GM18502 (cell line): ENCODE results near the gene SUPT6H.
"Not testable (repeated sequence)": the region's sequence is repeated elsewhere in the genome, so short reads cannot be mapped to it uniquely, and the experiment has no call there.

Experiments used
- ATAC-seq: cut with Tn5 transposase; IDR thresholded peaks from one replicate; pipeline ENCODE4 v1.9.1; 2021; ENCODE audit warnings: mild to moderate bottlenecking; ENCODE audit not compliant: unreplicated experiment, poor library complexity

Gene SUPT6H

DNA sequence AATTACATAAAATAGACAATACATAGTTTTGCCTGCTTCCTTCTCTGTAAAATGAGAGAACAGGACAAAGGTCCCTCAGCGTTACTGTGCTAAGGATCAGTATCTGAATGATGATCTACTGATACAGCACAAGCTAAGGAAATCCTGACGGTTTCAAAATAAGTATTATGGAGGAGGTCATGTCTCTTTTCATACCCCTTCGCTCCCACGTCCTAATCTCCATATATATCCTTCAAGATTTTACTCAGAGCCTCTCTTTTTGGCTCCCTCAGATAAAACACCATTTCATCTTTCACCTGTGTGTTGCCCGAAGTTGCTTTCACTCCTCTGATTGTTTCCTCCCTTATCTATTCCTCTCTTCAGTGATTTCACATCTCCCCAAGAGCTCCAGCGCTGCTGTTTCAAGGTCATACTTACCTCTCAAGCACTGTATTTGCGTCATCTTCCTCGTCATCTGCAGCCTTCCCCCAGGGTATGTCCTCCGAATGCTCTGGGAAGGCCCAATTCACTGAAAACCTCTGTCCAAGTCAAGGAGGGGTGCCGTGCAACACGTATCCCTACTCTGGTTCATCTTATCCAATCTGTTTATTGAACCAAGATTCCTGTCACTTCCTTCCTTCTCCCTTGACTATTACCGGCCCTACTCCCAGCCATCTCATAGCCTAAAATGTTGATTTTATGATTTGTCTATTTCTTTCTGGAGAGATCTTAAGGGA, 15.8 kb upstream of the SUPT6H start:
- ATAC-seq: no peak

DNA sequence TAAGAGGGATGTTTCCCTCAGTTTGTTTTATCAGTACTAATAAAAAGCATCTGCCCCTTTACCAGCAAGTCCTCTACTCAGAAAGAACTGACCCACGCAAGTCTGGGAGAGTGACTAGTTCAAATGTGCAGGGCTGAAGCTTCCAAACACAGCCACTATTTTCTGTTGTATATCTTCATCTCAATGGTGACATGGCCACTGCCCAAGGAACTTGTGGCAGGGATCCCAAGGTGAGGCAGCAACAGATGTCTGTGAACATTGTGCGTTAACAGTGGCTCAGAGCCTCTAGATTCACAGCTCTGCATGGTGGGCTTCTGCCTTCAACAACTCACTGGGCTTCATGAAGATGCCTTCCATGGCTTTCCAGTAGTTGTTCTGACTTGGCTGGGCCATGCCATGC, 13.3 kb upstream of the SUPT6H start:
- ATAC-seq: no peak

DNA sequence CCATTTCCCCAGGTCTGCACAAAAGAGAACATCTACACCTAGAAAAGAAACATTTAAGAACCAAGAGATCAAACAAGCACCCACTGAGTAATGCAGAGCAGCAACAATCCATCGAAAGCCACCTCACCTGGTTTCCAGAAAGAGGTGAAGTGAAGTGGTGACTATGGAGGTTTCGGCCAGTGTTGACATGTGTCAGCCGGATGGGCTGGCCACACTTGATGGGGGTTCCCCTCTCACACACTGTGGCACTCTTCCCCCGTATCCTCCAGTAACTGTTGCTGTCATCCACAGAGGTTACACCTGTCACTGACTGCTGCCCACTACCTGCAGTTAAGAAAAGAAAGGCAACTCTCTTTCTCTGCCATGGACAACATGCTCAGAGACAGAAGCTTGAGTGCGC, 6.8 kb upstream of the SUPT6H start:
- no peak for ATAC-seq

DNA sequence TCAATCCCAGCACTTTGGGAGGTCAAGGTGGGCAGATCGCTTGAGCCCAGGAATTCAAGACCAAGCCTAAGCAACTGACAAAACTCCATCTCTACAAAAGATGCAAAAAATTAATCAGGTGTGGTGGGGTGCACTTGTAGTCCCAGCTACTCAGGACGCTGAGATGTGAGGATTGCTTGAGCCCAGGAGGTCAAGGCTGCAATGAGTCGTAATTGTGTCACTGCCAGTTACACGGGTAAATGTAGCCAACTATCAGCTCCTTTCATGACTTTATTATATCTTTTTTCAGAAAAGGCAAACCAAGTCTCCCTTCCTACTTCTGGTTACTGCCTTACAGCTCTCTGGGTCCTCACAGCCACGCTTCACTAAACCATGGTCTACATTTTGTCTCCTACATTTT, 4.2 kb upstream of the SUPT6H start:
- no peak for ATAC-seq

DNA sequence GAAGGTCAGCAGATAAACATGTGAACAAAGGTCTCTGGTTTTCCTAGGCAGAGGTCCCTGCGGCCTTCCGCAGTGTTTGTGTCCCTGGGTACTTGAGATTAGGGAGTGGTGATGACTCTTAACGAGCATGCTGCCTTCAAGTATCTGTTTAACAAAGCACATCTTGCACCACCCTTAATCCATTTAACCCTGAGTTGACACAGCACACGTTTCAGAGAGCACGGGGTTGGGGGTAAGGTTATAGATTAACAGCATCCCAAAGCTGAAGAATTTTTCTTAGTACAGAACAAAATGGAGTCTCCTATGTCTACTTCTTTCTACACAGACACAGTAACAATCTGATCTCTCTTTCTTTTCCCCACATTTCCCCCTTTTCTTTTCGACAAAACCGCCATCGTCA, 3.7 kb upstream of the SUPT6H start:
- ATAC-seq: not testable (repeated sequence)

DNA sequence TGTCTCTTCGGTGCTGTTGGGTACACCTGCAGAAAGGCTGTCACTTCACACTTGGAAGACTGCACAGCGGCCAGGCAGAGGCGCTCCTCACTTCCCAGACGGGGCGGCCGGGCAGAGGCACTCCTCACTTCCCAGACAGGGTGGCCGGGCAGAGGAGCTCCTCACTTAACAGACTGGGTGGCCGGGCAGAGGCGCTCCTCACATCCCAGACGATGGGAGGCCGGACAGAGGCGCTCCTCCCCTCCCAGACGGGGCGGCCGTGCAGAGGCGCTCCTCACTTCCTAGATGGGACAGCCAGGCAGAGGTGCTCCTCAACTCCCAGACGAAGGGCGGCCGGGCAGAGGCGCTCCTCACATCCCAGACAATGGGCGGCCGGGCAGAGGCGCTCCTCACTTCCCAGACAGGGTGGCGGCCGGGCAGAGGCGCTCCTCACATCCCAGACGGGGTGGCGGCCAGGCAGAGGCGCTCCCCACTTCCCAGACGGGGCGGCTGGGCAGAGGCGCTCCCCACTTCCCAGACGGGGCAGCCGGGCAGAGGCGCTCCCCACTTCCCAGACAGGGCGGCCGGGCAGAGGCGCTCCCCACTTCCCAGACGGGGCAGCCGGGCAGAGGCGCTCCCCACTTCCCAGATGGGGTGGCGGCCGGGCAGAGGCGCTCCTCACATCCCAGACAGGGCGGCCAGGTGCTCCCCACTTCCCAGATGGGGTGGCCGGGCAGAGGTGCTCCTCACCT, 3.1 kb upstream of the SUPT6H start:
- not testable (repeated sequence) for ATAC-seq

DNA sequence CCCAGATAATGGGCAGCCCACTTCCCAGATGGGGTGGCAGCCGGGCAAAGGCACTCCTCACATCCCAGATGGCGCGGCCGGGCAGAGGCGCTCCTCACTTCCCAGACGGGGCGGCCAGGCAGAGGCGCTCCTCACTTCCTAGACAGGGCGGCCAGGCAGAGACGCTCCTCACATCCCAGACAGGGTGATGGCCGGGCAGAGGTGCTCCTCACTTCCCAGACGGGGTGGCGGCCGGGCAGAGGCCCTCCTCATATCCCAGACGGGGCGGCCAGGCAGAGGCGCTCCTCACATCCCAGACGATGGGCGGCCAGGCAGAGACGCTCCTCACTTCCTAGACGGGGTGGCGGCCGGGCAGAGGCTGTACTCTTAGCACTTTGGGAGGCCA, 2.5 kb upstream of the SUPT6H start:
- not testable (repeated sequence) for ATAC-seq

DNA sequence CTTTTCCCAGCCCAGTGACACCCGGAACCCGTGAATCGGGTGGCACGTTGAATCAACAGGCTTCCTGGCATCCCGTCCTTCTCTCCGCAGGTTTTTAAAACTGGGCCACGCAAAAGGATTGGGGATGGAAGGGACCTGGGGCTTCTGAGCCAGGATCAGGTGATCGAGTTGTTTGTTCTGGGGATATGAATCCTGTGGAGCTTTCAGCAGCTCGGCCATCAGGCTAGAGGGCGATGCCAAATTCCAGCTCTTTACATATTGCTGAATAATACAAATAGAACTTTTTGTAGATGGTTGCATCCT, 473 bp downstream of the SUPT6H start:
- no peak for ATAC-seq

DNA sequence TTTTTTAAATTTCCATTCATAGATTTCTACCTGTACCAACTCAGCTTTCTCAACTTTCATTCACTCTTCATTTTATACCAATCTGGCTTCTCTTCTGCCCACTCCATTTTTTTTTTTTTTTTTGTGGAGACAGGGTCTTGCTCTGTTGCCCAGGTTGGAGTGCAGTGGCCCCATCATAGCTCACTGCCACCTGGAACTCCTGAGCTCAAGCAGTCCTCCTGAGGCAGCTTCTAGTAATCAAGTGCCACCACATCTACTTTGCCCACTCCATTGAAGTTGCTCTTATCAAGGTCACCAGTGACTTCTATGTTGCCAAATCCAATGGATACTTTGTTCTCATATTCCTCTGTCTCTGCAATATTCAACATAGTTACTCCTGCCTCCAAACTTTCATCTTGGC, 1.7 kb downstream of the SUPT6H start:
- no peak for ATAC-seq

DNA sequence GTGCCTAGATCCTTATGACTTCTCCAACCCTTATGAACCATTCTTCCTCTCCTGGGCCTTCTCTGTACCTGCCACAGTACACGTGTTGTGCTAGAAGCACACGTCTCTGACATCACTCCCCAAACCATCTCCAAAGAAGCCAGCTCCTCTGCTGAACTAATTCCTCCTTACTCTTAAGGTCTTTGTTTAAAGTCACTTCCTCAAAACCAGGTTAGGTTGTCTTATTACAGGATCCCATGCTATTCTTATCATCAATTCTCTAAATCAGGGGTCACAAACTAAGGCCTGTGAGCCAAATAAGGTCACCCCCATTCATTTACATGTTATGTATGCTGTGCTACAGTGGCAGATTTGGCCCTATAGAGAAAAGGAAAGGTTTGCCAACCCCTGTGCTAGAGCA, 4.0 kb downstream of the SUPT6H start:
- no peak for ATAC-seq

DNA sequence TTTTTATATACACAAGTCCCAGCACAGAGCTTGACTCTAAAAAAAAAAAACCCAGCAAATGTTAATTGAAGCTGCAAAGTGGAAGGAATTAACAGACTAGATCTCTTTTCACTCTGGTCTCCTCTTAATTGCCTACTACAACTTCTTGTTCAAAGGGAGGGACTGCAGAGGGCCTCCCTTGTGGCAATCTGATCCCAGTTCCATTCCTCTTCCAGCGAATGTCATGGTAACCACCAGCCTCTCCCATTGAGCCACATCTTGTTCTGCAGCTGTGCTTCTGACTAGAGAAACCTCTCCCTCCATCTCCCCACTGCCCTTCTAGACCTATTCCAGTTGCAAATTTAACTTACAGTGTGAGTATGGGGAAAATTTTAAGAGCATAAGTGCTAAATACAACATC, 5.9 kb downstream of the SUPT6H start:
- ATAC-seq: no peak

DNA sequence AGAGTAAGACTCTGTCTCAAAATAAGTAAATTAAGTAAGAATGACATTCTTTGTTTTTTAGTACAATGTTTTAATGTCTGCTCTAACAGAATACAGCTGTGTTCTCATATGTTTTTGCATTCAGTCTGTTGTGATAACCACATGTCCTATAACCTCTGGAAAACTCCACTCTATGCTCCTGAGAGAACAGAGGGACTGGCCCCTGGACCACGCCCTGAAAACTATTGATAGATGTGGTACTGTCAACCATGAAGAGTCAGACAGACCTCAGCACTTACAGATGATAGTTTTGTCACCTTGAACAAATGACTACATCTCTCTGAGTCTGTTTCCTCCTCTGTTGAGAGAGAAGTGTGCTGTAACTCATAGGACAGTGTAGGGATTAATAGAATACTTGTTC, 7.9 kb downstream of the SUPT6H start:
- ATAC-seq: no peak

DNA sequence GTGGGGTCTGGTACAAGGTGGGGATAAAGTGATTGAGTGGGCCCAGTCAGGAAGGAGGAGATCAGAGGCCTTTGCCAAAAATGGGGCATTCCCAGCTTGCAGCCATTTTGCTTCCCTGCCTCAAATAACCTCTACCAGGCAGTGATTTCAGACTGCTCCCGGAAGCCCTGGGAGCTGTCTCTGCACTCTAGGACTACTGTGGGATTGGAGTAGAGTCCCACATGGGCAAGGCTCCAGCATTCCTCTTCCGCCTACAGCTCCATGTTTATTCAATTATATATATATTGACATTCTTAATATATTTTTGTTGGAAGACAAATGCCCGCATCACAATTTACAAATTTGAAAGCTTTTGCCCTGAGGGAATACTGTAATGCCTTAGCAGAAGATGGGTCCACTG, 13.5 kb downstream of the SUPT6H start:
- ATAC-seq: no peak

DNA sequence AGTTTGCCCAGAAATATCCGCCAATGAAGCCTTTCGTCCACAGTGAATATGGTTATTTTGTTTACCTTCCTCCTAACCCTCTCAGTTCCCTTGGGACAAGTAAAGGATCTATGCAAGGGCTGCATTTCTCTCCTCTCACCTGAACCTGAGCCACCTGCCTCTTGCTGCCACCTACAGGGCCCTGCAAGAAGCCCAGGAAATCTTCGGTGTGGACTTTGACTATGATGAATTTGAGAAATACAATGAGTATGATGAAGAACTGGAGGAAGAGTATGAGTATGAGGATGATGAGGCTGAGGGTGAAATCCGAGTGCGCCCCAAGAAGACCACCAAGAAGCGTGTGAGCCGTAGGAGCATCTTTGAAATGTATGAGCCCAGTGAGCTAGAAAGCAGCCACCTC, 14.0 kb downstream of the SUPT6H start:
- no peak for ATAC-seq

DNA sequence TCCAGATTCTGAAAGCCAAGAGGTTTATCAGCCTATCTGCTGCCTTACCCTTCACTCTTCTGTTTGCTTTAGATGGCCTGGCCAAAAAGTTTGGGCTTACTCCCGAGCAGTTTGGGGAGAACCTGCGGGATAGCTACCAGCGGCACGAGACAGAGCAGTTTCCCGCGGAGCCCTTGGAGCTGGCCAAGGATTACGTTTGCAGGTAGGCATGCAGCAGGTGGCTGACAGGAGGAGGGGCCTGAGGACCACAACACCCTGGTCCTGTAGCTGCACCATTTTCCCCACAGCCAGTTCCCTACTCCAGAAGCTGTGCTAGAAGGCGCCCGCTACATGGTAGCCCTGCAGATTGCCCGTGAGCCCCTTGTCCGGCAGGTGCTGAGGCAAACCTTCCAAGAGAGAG, 20.6 kb downstream of the SUPT6H start:
- no peak for ATAC-seq

DNA sequence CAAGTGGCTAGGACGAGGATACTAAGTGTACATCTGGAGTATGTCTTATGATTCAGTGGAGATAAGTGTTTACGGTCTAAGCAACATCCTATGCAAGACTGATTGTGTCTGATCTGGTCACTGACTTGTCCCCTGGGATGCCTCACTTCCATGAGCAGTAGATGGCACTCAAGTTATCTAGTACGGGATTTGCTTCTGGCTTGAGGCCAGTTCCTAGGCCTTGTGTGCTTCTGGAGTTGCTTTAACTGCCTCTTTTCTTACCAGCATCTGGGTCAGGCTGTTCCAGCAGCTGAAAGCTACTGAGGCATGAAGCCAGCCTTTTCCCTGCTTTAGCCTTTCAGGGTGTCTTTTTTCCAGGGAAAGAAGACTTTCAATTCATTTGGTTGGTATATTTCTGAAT, 23.0 kb downstream of the SUPT6H start:
- no peak for ATAC-seq

DNA sequence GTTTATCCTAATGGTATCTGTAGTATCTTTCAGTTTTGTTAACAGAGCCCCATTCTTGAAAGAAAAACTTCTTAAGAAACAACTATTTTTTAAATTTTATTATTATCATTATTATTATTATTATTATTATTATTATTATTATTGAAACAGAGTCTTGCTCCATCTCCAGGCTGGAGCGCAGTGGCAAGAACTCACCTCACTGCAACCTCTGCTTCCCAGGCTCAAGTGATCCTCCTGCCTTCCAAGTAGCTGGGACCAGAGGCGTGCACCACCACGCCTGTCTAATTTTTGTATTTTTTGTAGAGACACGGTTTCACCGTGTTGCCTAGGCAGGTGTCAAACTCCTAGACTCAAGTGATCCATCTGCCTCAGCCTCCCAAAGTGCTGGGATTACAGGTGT, 23.4 kb downstream of the SUPT6H start:
- ATAC-seq: no peak

DNA sequence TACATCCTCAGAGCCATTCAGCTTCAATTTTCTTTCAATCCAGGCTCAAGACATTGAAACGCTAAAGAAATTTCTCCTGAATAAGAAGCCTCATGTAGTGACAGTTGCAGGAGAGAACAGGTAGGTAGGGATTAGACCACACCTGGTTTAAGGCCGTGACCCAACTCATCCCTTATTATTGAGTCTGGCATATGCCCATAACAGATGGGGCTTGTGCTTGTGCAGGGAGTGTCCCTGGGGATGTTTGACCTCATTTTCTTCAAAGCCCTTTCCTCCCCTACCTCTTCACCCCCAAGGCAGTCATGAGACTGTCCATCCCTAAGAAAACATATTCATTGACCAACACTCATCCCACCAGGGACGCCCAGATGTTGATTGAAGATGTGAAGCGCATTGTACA, 24.3 kb downstream of the SUPT6H start:
- no peak for ATAC-seq

DNA sequence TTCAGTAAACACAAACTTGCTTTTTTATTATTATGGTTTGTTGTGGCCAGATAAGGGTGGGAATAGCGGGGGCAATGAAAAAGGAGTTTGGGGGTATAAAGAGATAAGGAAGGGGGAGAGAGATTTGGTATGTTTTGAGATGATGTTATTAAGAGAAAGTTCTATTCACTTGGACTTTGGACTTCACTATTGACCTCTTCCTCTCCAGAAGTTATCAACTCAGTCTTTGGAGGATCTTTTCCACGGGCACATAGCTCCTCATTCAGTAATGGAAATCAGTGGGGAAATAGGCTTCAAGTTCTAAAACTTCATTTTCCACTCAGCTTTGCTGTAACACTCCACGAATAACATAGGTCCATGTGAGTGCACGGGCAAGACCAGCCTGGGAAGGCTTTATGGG, 26.5 kb downstream of the SUPT6H start:
- ATAC-seq: no peak

DNA sequence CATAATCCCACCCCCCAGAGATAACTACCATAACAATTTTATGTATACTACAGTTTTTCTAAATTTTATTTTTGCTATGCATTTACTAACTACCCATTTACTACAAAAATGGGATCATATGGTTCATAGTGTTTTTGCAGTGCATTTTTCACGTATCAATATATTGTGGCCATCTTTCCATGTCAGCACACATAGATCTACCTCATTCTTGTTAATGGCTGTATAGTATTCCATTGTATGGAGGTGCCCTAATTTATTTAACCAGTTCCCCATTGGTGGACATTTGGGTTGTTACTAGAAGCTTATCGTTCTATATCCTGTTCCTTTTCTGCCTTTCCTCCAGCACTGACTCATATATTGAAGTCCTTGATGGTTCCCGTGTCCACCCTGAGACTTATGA, 27.0 kb downstream of the SUPT6H start:
- no peak for ATAC-seq

DNA sequence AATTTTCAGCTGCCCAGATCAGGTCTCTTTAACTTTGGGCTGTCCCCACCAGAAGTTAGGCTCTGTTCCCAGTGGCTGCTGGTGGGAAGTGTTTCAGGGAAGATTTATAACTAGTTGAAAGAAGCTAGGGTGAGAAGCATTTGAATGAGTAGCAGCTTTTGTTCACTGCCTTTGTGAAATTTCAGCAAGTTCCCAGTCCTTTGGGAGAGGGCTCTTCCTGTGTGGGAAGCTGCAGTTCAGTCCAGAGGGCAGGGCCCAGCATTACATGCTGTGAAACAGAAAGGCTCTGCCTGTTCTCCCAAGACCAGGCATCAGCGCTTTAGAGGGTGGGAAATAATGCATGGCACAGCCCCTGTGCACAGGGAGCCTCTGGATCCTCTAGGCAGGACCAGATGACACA, 31.9 kb downstream of the SUPT6H start:
- no peak for ATAC-seq

DNA sequence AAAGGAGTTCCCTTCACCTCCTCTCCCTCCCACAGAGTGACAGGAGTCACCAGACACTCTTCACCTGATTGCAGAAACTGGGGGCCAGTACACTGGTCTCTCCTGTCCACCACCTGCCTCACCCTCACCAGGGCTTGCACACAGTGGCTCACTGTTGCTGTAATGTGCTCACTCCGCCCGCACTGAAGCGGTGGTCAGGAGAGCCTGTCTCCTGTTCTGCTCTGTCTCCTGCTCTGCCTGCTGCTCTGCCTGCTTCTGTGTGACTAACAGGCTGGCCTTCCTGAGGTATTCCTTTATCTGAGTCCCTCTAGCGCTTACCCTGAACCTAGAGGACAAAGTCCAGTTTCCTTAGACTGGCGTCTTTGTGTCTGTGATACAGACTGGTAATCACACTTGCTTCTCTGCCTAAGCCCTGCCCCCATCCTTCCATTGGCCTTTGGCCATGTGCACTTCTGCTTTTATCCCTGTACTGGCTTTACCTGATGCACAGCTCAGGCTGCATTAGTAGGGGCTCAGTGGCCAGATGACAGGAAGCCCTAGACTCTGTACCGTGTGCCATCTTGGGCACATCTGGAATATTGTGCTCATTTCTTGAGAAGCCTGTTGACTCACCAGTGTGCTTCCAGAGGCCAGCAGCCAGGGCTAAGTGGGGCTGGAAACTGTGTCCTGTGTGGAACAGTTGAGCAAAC, 36.4 kb downstream of the SUPT6H start:
- no peak for ATAC-seq
